HG03108 (cell line): ENCODE results near the gene SPTBN1.

ENCODE experiments used
- ATAC-seq: cut with Tn5 transposase; IDR thresholded peaks from one replicate; pipeline ENCODE4 v1.9.1; 2021; ENCODE audit warnings: moderate library complexity; ENCODE audit not compliant: unreplicated experiment

Gene SPTBN1

GRCh38 chr2:54587171-54588016 is 131.3 kb downstream of the SPTBN1 start:
- ATAC-seq = no peak

GRCh38 chr2:54588244-54588899 is 132.2 kb downstream of the SPTBN1 start:
- no peak for ATAC-seq

GRCh38 chr2:54589038-54589339 is 132.9 kb downstream of the SPTBN1 start:
- no peak for ATAC-seq

- peak; percentile 63 for ATAC-seq
These were observed 133.5 kb downstream of the SPTBN1 start for GRCh38 chr2:54589340-54590215.

GRCh38 chr2:54590216-54591120 is 134.3 kb downstream of the SPTBN1 start:
- no peak for ATAC-seq

- ATAC-seq = no peak
These were observed 135.4 kb downstream of the SPTBN1 start for GRCh38 chr2:54591551-54591950.

GRCh38 chr2:54593249-54593648 is 137.1 kb downstream of the SPTBN1 start:
- ATAC-seq = no peak

GRCh38 chr2:54594048-54594447 is 137.9 kb downstream of the SPTBN1 start:
- ATAC-seq = no peak

- ATAC-seq = no peak
These were observed 139.2 kb downstream of the SPTBN1 start for GRCh38 chr2:54595161-54595803.

GRCh38 chr2:54595999-54596902 is 140.1 kb downstream of the SPTBN1 start:
- ATAC-seq = no peak

GRCh38 chr2:54597153-54597848 is 141.2 kb downstream of the SPTBN1 start:
- no peak for ATAC-seq

GRCh38 chr2:54598347-54599325 is 142.5 kb downstream of the SPTBN1 start:
- ATAC-seq = no peak

- ATAC-seq = no peak
These were observed 143.2 kb downstream of the SPTBN1 start for GRCh38 chr2:54599326-54599710.

GRCh38 chr2:54599914-54600313 is 143.8 kb downstream of the SPTBN1 start:
- no peak for ATAC-seq

- no peak for ATAC-seq
These were observed 145.2 kb downstream of the SPTBN1 start for GRCh38 chr2:54601339-54601738.

- no peak for ATAC-seq
These were observed 146.7 kb downstream of the SPTBN1 start for GRCh38 chr2:54602736-54603322.

GRCh38 chr2:54603357-54603756 is 147.2 kb downstream of the SPTBN1 start:
- no peak for ATAC-seq
